ENCODE results near the gene GLB1L3.

DNA sequence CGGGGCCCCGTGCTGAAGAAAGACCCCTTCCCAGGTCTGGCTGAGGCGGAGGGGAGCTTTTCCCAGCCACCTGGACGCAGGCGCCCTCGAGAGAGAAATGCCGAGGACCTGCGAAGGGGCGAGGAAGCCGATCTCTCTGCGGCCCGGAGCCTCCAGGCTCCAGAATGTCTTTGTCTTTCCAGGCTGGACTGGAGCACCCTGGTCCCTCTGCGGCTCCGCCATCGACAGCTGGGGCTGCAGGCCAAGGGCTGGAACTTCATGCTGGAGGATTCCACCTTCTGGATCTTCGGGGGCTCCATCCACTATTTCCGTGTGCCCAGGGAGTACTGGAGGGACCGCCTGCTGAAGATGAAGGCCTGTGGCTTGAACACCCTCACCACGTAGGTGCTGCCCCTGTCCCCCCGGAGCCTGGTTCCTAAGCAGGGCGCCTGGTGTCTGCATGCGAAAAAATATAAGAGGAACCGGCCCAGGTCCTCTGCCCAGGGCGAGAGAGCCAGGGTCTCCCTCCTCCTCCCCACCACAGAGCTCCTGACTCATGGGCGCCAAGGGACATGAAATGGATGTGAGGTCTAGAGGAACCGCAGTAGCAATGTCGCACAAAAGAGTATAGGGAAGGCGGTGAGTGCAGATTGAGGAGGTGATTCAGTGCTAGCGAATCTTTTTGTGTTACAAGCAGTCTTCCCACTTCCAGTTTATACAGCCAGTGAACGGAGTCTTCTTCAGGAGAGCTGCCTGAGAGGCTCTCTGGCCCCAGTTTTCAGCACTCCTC lies 66.6 kb downstream of the GLB1L3 start:
- TF ChIP-seq, protein P1, sequence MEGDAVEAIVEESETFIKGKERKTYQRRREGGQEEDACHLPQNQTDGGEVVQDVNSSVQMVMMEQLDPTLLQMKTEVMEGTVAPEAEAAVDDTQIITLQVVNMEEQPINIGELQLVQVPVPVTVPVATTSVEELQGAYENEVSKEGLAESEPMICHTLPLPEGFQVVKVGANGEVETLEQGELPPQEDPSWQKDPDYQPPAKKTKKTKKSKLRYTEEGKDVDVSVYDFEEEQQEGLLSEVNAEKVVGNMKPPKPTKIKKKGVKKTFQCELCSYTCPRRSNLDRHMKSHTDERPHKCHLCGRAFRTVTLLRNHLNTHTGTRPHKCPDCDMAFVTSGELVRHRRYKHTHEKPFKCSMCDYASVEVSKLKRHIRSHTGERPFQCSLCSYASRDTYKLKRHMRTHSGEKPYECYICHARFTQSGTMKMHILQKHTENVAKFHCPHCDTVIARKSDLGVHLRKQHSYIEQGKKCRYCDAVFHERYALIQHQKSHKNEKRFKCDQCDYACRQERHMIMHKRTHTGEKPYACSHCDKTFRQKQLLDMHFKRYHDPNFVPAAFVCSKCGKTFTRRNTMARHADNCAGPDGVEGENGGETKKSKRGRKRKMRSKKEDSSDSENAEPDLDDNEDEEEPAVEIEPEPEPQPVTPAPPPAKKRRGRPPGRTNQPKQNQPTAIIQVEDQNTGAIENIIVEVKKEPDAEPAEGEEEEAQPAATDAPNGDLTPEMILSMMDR (IDR thresholded peaks at IDR 0.05; ENCODE audit: extremely low read depth in 1 of 2, insufficient read depth in 1 of 2, low read depth in 1 of 2, low read length in 2 of 2), result no peak
- TF ChIP-seq POLR2AphosphoS5 (IDR thresholded peaks at IDR 0.05; ENCODE audit: insufficient read depth, low read depth, low read length), result no peak
